Measurements from ENCODE around the gene OR2Y1. TPM values are rescaled to one million over a fixed set of nuclear protein-coding genes. Genes with fewer than 3 reads are reported as not detected.

Gene OR2Y1
- total and polyA plus RNA-seq, 2 of the 13 experiments (the other 11 are each of a cell fraction or from before 2014, with no cell fraction given) = not detected

DNA sequence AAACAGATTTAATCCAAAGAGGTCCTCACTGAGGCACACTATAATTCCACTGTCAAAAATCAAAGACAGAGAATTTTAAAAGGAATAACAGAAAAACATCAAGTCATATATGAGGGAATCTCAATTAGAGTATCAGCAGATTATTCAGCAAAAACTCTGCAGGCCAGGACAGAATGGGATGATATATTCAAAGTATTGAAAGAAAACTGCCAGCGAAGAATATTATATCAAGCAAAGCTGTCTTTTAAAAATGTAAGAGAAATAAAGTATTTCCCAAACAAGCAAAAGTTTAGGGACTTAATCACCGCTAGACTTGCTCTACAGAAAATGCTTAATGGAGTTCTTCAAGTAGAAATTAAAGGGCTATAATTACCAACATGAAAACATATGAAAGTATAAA lies 15.7 kb upstream of the OR2Y1 start:
- no TSS peak for BruUV-seq (replicated peaks)
- H3K9ac ChIP-seq (ENCODE audit: insufficient read depth, low read depth, low read length) = no peak overlapping the region
- no peaks in the 10 kb centered on the region for H3K79me2 ChIP-seq (ENCODE audit: insufficient read depth, low read length)
- H3K4me2 ChIP-seq (ENCODE audit: low read depth, low read length) = no peak overlapping the region
- no peak overlapping the region for H3K27ac ChIP-seq (ENCODE audit: extremely low read length, insufficient read depth, low read length)
- no peaks in the 10 kb centered on the region for H4K20me1 ChIP-seq (ENCODE audit: insufficient read depth, low read length)
- H3K9me3 ChIP-seq (ENCODE audit: low read length) = no peaks in the 10 kb centered on the region
- no peak for DNase-seq (ENCODE audit: low spot score)
- no peak for ATAC-seq
- H2AFZ ChIP-seq (ENCODE audit: low read length) = no peak overlapping the region
- POLR2A ChIA-PET = no interaction called here
- no peaks in the 10 kb centered on the region for H3K36me3 ChIP-seq (replicated peaks in 1 of 2; ENCODE audit: control insufficient read depth in 1 of 2, insufficient read depth in 2 of 2, low read length in 2 of 2)
- FAIRE-seq = no peak
- H3K4me1 ChIP-seq (ENCODE audit: insufficient read depth, low read length) = no peaks in the 10 kb centered on the region
- in situ Hi-C loops (cut with HindIII; ENCODE audit: extremely low pct_ligation_motif_present, low pct_unique_long_range_greater_than_20kb) (no loop called here), intact Hi-C loops (cut with micrococcal nuclease; ENCODE audit: unreplicated experiment) (no loop called here)
- TF ChIP-seq ZNF607 (CRISPR knock-in tag; IDR thresholded peaks at IDR 0.05; ENCODE audit: borderline replicate concordance) = no peak
- no peak for TF ChIP-seq ZNF274 (CRISPR knock-in tag; IDR thresholded peaks at IDR 0.05)
- TF ChIP-seq, protein P1, sequence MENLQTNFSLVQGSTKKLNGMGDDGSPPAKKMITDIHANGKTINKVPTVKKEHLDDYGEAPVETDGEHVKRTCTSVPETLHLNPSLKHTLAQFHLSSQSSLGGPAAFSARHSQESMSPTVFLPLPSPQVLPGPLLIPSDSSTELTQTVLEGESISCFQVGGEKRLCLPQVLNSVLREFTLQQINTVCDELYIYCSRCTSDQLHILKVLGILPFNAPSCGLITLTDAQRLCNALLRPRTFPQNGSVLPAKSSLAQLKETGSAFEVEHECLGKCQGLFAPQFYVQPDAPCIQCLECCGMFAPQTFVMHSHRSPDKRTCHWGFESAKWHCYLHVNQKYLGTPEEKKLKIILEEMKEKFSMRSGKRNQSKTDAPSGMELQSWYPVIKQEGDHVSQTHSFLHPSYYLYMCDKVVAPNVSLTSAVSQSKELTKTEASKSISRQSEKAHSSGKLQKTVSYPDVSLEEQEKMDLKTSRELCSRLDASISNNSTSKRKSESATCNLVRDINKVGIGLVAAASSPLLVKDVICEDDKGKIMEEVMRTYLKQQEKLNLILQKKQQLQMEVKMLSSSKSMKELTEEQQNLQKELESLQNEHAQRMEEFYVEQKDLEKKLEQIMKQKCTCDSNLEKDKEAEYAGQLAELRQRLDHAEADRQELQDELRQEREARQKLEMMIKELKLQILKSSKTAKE (CRISPR knock-in tag; IDR thresholded peaks at IDR 0.05; ENCODE audit: borderline replicate concordance) = no peak
- no peak for TF ChIP-seq HIVEP1 (CRISPR knock-in tag; IDR thresholded peaks at IDR 0.05)
- TF ChIP-seq ZNF24 (IDR thresholded peaks at IDR 0.05) = no peak
- TF ChIP-seq ZNF605 (CRISPR knock-in tag; IDR thresholded peaks at IDR 0.05) = no peak
- TF ChIP-seq ZNF484 (CRISPR knock-in tag; IDR thresholded peaks at IDR 0.05; ENCODE audit: borderline replicate concordance, low read depth) = no peak
- TF ChIP-seq TARDBP (CRISPR knock-in tag; IDR thresholded peaks at IDR 0.05) = no peak
- no peak for TF ChIP-seq ZNF12 (CRISPR knock-in tag; IDR thresholded peaks at IDR 0.05)
- TF ChIP-seq TBX2 (CRISPR knock-in tag; IDR thresholded peaks at IDR 0.05; ENCODE audit: borderline replicate concordance) = no peak
- TF ChIP-seq, protein P2, sequence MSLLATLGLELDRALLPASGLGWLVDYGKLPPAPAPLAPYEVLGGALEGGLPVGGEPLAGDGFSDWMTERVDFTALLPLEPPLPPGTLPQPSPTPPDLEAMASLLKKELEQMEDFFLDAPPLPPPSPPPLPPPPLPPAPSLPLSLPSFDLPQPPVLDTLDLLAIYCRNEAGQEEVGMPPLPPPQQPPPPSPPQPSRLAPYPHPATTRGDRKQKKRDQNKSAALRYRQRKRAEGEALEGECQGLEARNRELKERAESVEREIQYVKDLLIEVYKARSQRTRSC (CRISPR knock-in tag; IDR thresholded peaks at IDR 0.05; ENCODE audit: low read depth) = no peak
- no peak for TF ChIP-seq ZNF761 (CRISPR knock-in tag; conservative IDR thresholded peaks at IDR 0.05)
- TF ChIP-seq ZNF354B (CRISPR knock-in tag; IDR thresholded peaks at IDR 0.05) = no peak
- TF ChIP-seq FOXO1 (CRISPR knock-in tag; IDR thresholded peaks at IDR 0.05) = no peak
- no peak for TF ChIP-seq SMARCC2 (IDR thresholded peaks at IDR 0.05)
- TF ChIP-seq ZNF441 (CRISPR knock-in tag; IDR thresholded peaks at IDR 0.05; ENCODE audit: borderline replicate concordance) = no peak
- no peak for TF ChIP-seq CCAR2 (optimal IDR thresholded peaks at IDR 0.05; ENCODE audit: low read depth, low read length)
- TF ChIP-seq, protein P3, sequence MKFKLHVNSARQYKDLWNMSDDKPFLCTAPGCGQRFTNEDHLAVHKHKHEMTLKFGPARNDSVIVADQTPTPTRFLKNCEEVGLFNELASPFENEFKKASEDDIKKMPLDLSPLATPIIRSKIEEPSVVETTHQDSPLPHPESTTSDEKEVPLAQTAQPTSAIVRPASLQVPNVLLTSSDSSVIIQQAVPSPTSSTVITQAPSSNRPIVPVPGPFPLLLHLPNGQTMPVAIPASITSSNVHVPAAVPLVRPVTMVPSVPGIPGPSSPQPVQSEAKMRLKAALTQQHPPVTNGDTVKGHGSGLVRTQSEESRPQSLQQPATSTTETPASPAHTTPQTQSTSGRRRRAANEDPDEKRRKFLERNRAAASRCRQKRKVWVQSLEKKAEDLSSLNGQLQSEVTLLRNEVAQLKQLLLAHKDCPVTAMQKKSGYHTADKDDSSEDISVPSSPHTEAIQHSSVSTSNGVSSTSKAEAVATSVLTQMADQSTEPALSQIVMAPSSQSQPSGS (CRISPR knock-in tag; IDR thresholded peaks at IDR 0.05) = no peak
- H3K4me3 ChIP-seq (replicated peaks in 1 of 3; ENCODE audit: insufficient read depth in 1 of 3, low read depth in 2 of 3, low read length in 3 of 3) = no peak overlapping the region
- 1% methylated on average over 2 of the region's 2 CpGs for WGBS (ENCODE audit: low lambda C conversion rate)
- H3K27me3 ChIP-seq (ENCODE audit: control insufficient read depth in 1 of 2, insufficient read depth in 2 of 2, low read length in 2 of 2) = peaks cover 0 to 2% of the 10 kb centered on the region in 2 experiments; a peak in 1 of 5 replicates
- CTCF ChIA-PET (ENCODE audit: low intra/inter-chr PET ratio, low total read pairs) = no interaction called here
